Measurements from ENCODE around the gene ADGRL3. TPM values are rescaled to one million over a fixed set of nuclear protein-coding genes. Genes with fewer than 3 reads are reported as not detected.

The ADGRL3 gene
- total RNA-seq, 2 experiments from 2014 or later: not detected

- Histone ChIP-seq H3K36me3 (ENCODE audit: insufficient read depth, low read length) (no peaks in the 10 kb centered on the region), H3K4me1 (ENCODE audit: insufficient read depth, low read length, poor library complexity, severe bottlenecking) (no peaks in the 10 kb centered on the region), H3K79me2 (ENCODE audit: insufficient read depth, low read depth, low read length) (no peaks in the 10 kb centered on the region), H4K20me1 (ENCODE audit: insufficient read depth, low read length) (no peaks in the 10 kb centered on the region), H3K9me3 (ENCODE audit: low read length) (no peaks in the 10 kb centered on the region), H3K27ac (ENCODE audit: low read depth, low read length, poor library complexity, severe bottlenecking) (no peak overlapping the region), H3K4me2 (ENCODE audit: low read length) (no peak overlapping the region), H3K9me2 (ENCODE audit: insufficient read depth, low read length) (no peaks in the 10 kb centered on the region), H3K4me3 (ENCODE audit: low read depth, low read length, poor library complexity, severe bottlenecking) (no peak overlapping the region), H2AFZ (ENCODE audit: low read length) (no peak overlapping the region)
- TF ChIP-seq EZH2phosphoT487 (IDR thresholded peaks at IDR 0.05; ENCODE audit: borderline replicate concordance, low read depth, low read length) (no peak), CTCF (conservative IDR thresholded peaks at IDR 0.05; ENCODE audit: low read length) (no peak)
- no peak for DNase-seq (ENCODE audit: low spot score)
- POLR2A ChIA-PET: interaction anchor here (0.6 to 0.7 kb wide), 3 partner anchors 123 to 907 kb away, joined by 4 read pairs; no protein-coding TSS in a partner anchor
- CTCF ChIA-PET (ENCODE audit: unreplicated experiment): no interaction called here
- intact Hi-C loops (cut with micrococcal nuclease; ENCODE audit: unreplicated experiment): no loop called here
- no TSS peak for BruUV-seq (replicated peaks)
Observed at GRCh38 chr4:61648264-61648663, 448.1 kb downstream of the ADGRL3 start.

GRCh38 chr4:61657016-61657415 is 456.9 kb downstream of the ADGRL3 start:
- Histone ChIP-seq H3K36me3 (ENCODE audit: insufficient read depth, low read length) (no peaks in the 10 kb centered on the region), H3K4me1 (ENCODE audit: insufficient read depth, low read length, poor library complexity, severe bottlenecking) (no peaks in the 10 kb centered on the region), H3K9me2 (ENCODE audit: insufficient read depth, low read length) (no peaks in the 10 kb centered on the region), H4K20me1 (ENCODE audit: insufficient read depth, low read length) (no peaks in the 10 kb centered on the region), H3K4me3 (ENCODE audit: low read depth, low read length, poor library complexity, severe bottlenecking) (no peak overlapping the region), H3K9me3 (ENCODE audit: low read length) (no peaks in the 10 kb centered on the region), H2AFZ (ENCODE audit: low read length) (no peak overlapping the region), H3K27ac (ENCODE audit: low read depth, low read length, poor library complexity, severe bottlenecking) (no peak overlapping the region), H3K79me2 (ENCODE audit: insufficient read depth, low read depth, low read length) (no peaks in the 10 kb centered on the region), H3K4me2 (ENCODE audit: low read length) (no peak overlapping the region)
- DNase-seq (ENCODE audit: low spot score): no peak
- BruUV-seq (replicated peaks): no TSS peak
- ChIA-PET CTCF (ENCODE audit: unreplicated experiment) (no interaction called here), POLR2A (no interaction called here)
- no peak for TF ChIP-seq CTCF (conservative IDR thresholded peaks at IDR 0.05; ENCODE audit: low read length)
- no peak for TF ChIP-seq EZH2phosphoT487 (IDR thresholded peaks at IDR 0.05; ENCODE audit: borderline replicate concordance, low read depth, low read length)
- intact Hi-C loops (cut with micrococcal nuclease; ENCODE audit: unreplicated experiment): no loop called here

GRCh38 chr4:61661960-61662359 is 461.8 kb downstream of the ADGRL3 start:
- intact Hi-C loops (cut with micrococcal nuclease; ENCODE audit: unreplicated experiment): no loop called here
- H2AFZ ChIP-seq (ENCODE audit: low read length): no peak overlapping the region
- no peaks in the 10 kb centered on the region for H3K9me3 ChIP-seq (ENCODE audit: low read length)
- H3K36me3 ChIP-seq (ENCODE audit: insufficient read depth, low read length): no peaks in the 10 kb centered on the region
- H3K27ac ChIP-seq (ENCODE audit: low read depth, low read length, poor library complexity, severe bottlenecking): no peak overlapping the region
- H3K4me2 ChIP-seq (ENCODE audit: low read length): no peak overlapping the region
- no peak overlapping the region for H3K4me3 ChIP-seq (ENCODE audit: low read depth, low read length, poor library complexity, severe bottlenecking)
- BruUV-seq (replicated peaks): no TSS peak
- DNase-seq (ENCODE audit: low spot score): no peak
- H3K9me2 ChIP-seq (ENCODE audit: insufficient read depth, low read length): no peaks in the 10 kb centered on the region
- no peaks in the 10 kb centered on the region for H3K79me2 ChIP-seq (ENCODE audit: insufficient read depth, low read depth, low read length)
- TF ChIP-seq EZH2phosphoT487 (IDR thresholded peaks at IDR 0.05; ENCODE audit: borderline replicate concordance, low read depth, low read length) (no peak), CTCF (conservative IDR thresholded peaks at IDR 0.05; ENCODE audit: low read length) (no peak)
- CTCF ChIA-PET (ENCODE audit: unreplicated experiment): no interaction called here
- H3K4me1 ChIP-seq (ENCODE audit: insufficient read depth, low read length, poor library complexity, severe bottlenecking): no peaks in the 10 kb centered on the region
- H4K20me1 ChIP-seq (ENCODE audit: insufficient read depth, low read length): no peaks in the 10 kb centered on the region
- POLR2A ChIA-PET: no interaction called here

All from OCI-LY7 (cell line).